GM18868 (cell line): ENCODE results near the gene JAG1.

Source experiments
- ATAC-seq: cut with Tn5 transposase; IDR thresholded peaks from one replicate; pipeline ENCODE4 v1.9.1; 2021; ENCODE audit warnings: mild to moderate bottlenecking, moderate library complexity; ENCODE audit not compliant: unreplicated experiment

The JAG1 gene

GRCh38 chr20:10699941-10700340 is 26.1 kb upstream of the JAG1 start:
- no peak for ATAC-seq

- no peak for ATAC-seq
Observed at GRCh38 chr20:10699489-10699888, 25.7 kb upstream of the JAG1 start.

GRCh38 chr20:10696650-10697049 is 22.9 kb upstream of the JAG1 start:
- no peak for ATAC-seq

GRCh38 chr20:10689385-10689784 is 15.6 kb upstream of the JAG1 start:
- ATAC-seq, result no peak

- no peak for ATAC-seq
Observed at GRCh38 chr20:10687895-10688294, 14.1 kb upstream of the JAG1 start.

GRCh38 chr20:10686356-10687133 is 12.7 kb upstream of the JAG1 start:
- no peak for ATAC-seq

GRCh38 chr20:10683537-10683936 is 9.7 kb upstream of the JAG1 start:
- ATAC-seq, result no peak

GRCh38 chr20:10682939-10683338 is 9.1 kb upstream of the JAG1 start:
- no peak for ATAC-seq

GRCh38 chr20:10681494-10681893 is 7.7 kb upstream of the JAG1 start:
- ATAC-seq, result no peak

- no peak for ATAC-seq
Observed at GRCh38 chr20:10680571-10680970, 6.8 kb upstream of the JAG1 start.

- no peak for ATAC-seq
Observed at GRCh38 chr20:10679269-10679668, 5.5 kb upstream of the JAG1 start.

GRCh38 chr20:10676518-10676917 is 2.7 kb upstream of the JAG1 start:
- ATAC-seq, result no peak

GRCh38 chr20:10675450-10675848 is 1.6 kb upstream of the JAG1 start:
- ATAC-seq, result no peak

GRCh38 chr20:10674684-10675449 is 1.1 kb upstream of the JAG1 start:
- peak; percentile 40 for ATAC-seq

- no peak for ATAC-seq
Observed at GRCh38 chr20:10673176-10673841, 490 bp downstream of the JAG1 start.

GRCh38 chr20:10672624-10673127 is 1.1 kb downstream of the JAG1 start:
- no peak for ATAC-seq

GRCh38 chr20:10671919-10672623 is 1.7 kb downstream of the JAG1 start:
- no peak for ATAC-seq

- peak; percentile 33 for ATAC-seq
Observed at GRCh38 chr20:10671221-10671918, 2.4 kb downstream of the JAG1 start.

GRCh38 chr20:10670501-10671220 is 3.1 kb downstream of the JAG1 start:
- ATAC-seq, result peak; percentile 34
